ENCODE data around the gene HID1.
"Not testable (repeated sequence)": the region's sequence is repeated elsewhere in the genome, so short reads cannot be mapped to it uniquely, and the experiment has no call there.

Gene HID1

DNA sequence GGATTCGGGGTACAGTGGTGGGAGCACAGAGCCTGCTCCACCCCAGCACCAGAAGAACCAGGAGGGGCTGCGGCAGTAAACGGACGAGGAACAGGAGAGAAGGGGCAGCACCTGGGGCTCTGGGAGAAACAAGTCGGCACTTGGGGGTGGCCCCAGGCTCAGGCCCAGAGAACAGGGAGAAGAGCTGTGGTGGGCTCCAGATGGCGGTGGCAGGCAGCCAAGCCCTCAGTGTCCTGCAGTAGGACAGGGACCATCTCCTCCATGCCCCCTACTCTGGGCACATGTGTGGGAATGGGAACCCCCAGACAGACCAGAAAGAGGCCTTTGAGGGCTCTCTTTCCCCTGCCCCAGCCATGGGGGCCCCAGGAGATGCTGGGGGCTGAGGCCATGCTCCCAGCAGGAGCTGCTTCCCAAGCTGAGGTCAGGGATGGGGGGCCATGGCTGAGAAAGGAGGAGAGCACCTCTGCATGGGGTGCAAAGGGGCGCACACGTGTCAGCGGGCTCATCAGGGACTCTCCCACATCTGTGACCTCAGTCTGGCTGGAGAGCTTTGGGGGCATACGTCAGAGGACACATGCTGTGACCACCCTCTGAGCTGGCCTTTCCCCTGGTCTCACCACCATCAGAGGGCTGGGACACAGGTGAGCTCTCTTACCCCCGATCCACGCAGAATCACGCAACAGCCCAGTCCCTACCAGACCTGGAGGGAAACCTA is 56.3 kb downstream of the HID1 start:
- TF ChIP-seq, protein P1, sequence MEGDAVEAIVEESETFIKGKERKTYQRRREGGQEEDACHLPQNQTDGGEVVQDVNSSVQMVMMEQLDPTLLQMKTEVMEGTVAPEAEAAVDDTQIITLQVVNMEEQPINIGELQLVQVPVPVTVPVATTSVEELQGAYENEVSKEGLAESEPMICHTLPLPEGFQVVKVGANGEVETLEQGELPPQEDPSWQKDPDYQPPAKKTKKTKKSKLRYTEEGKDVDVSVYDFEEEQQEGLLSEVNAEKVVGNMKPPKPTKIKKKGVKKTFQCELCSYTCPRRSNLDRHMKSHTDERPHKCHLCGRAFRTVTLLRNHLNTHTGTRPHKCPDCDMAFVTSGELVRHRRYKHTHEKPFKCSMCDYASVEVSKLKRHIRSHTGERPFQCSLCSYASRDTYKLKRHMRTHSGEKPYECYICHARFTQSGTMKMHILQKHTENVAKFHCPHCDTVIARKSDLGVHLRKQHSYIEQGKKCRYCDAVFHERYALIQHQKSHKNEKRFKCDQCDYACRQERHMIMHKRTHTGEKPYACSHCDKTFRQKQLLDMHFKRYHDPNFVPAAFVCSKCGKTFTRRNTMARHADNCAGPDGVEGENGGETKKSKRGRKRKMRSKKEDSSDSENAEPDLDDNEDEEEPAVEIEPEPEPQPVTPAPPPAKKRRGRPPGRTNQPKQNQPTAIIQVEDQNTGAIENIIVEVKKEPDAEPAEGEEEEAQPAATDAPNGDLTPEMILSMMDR (conservative IDR thresholded peaks at IDR 0.05): no peak
- no peak overlapping the region for H3K27ac ChIP-seq

GRCh38 chr17:74911423-74911822 is 61.1 kb downstream of the HID1 start:
- not testable (repeated sequence) for H3K27ac ChIP-seq

- not testable (repeated sequence) for H3K27ac ChIP-seq
These were observed 63.5 kb downstream of the HID1 start for GRCh38 chr17:74909097-74909496.

- no peak overlapping the region for H3K27ac ChIP-seq
- TF ChIP-seq, protein P1 (conservative IDR thresholded peaks at IDR 0.05): no peak
These were observed 65.5 kb downstream of the HID1 start for GRCh38 chr17:74907012-74907411.

GRCh38 chr17:74906214-74906793 is 66.3 kb downstream of the HID1 start:
- H3K27ac ChIP-seq: not testable (repeated sequence)

DNA sequence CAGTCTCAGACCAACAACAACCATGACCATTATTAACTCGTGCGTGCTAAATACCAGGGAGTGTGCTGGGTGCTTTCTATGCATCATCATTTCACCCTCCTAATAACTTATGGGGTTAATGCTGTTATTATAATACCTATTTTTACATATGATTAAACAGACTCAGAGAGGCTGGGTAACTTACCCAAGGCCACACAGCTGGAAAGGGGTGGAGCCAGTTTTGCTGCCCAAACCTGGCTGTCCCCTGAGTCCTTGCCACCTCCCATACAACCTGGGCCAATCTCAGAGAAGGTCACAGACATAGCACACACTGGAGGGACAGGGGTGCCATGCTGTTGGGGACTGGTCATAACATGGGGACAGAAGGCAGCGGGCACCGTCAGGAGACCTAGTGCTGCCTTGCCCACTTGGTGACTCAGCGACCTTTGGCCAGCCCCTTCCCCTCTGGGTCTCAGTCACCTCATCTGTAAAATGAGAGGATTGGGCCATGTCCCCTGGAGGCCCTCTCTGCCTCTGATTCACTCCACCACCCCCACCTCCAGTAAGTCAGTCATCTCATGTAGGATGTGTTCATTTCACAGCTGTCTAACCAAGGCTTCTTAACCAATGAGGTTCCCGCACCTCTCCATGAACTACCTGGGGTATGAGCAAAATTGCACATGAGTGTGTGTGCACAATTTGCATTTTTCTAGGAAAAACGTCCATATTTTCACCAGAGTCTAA is 67.7 kb downstream of the HID1 start:
- TF ChIP-seq, protein P1 (conservative IDR thresholded peaks at IDR 0.05): no peak

GRCh38 chr17:74903671-74904070 is 68.9 kb downstream of the HID1 start:
- no peak overlapping the region for H3K27ac ChIP-seq
- TF ChIP-seq, protein P1 (conservative IDR thresholded peaks at IDR 0.05): no peak

More for the DNA sequence above, 67.7 kb downstream of the HID1 start:
- no peak overlapping the region for H3K27ac ChIP-seq

GRCh38 chr17:74903034-74903433 is 69.5 kb downstream of the HID1 start:
- TF ChIP-seq, protein P1 (conservative IDR thresholded peaks at IDR 0.05): no peak
- H3K27ac ChIP-seq: no peak overlapping the region

All from VCaP (cell line).